GM12878 (cell line): ENCODE data around the gene ASCC2. TPM values are rescaled to one million over a fixed set of nuclear protein-coding genes. Genes with fewer than 3 reads are reported as not detected.

Experiments used
- ATAC-seq: fragments of 200-7000 bp; cut with Tn5 transposase; 3 replicates; pipeline ENCODE4 v1.9.1; 2020; ENCODE audit warnings: mild to moderate bottlenecking, moderate library complexity
- BruUV-seq: library from RNA; stranded (reverse); fragments of 400-500 nt; replicated peaks from 2 replicates; lab custom pipeline; 2021; lab: Mats Ljungman, UMichigan
- CTCF ChIA-PET: fragments of 300-600 bp; sonication (Branson Sonifier 250); formaldehyde crosslinking; extraction: SDS; loops from one replicate; lab custom pipeline; 2021; ENCODE audit warnings: inconsistent platforms; lab: Yijun Ruan, JAX
- POLR2A ChIA-PET: fragments of 350-600 bp; formaldehyde crosslinking; extraction: SDS; loops from one replicate; lab custom pipeline; 2021; ENCODE audit warnings: inconsistent platforms; lab: Charles Lee
- RAD21 ChIA-PET: fragments of 300-600 bp; sonication (Branson Sonifier 250); formaldehyde crosslinking; loops from one replicate; lab custom pipeline; 2023; ENCODE audit warnings: antibody characterized with exemption; ENCODE audit not compliant: unreplicated experiment; lab: Charles Lee
- SMC1A ChIA-PET: fragments of 300-600 bp; sonication (Branson Sonifier 250); formaldehyde crosslinking; loops from one replicate; lab custom pipeline; 2023; ENCODE audit not compliant: unreplicated experiment, uncharacterized antibody; lab: Charles Lee
- DNase-seq: peaks from one replicate; pipeline ENCODE4 v3.0.0-alpha.2; 2011; ENCODE audit warnings: low read depth, low spot score
- FAIRE-seq: peaks from 3 replicates; lab custom pipeline; 2011; peaks lifted over from hg19 to GRCh38; lab: Jason Lieb, UNC
- H2AFZ ChIP-seq: 2 replicates; pipeline ENCODE4 v1.6.0; 2011; ENCODE audit warnings: low read depth, low read length, control low read depth; ENCODE audit not compliant: control insufficient read depth
- H3K27ac ChIP-seq: 2 replicates; pipeline ENCODE4 v1.5.1; 2011; ENCODE audit warnings: control low read depth; ENCODE audit not compliant: control insufficient read depth, insufficient read depth
- H3K27me3 ChIP-seq, 2 experiments: replicated peaks in 1 of 2; 2 replicates each; pipeline versions ENCODE4 v1.6.0 to v1.6.1; 2011; ENCODE audit warnings: low read length in 1 of 2; ENCODE audit not compliant: control insufficient read depth in 2 of 2, insufficient read depth in 2 of 2
- H3K36me3 ChIP-seq, 2 experiments: 2 replicates each; pipeline ENCODE4 v1.5.1; 2011; ENCODE audit warnings: low read length in 1 of 2; ENCODE audit not compliant: control insufficient read depth in 2 of 2, insufficient read depth in 2 of 2
- H3K4me1 ChIP-seq: 2 replicates; pipeline ENCODE4 v1.6.1; 2011; ENCODE audit warnings: mild to moderate bottlenecking, low read length, moderate library complexity, mixed read lengths; ENCODE audit not compliant: control insufficient read depth, insufficient read depth
- H3K4me2 ChIP-seq: 2 replicates; pipeline ENCODE4 v1.6.0; 2011; ENCODE audit warnings: control low read depth; ENCODE audit not compliant: control insufficient read depth, insufficient read depth
- H3K4me3 ChIP-seq: fragments of 200-600 bp; sonication (generic); 2 replicates; pipeline ENCODE4 v1.5.1; 2016
- H3K79me2 ChIP-seq: 2 replicates; pipeline ENCODE4 v1.6.0; 2011; ENCODE audit warnings: low read length; ENCODE audit not compliant: control insufficient read depth, insufficient read depth
- H3K9ac ChIP-seq: 2 replicates; pipeline ENCODE4 v1.8.0; 2011; ENCODE audit warnings: low read length, control low read depth, mixed read lengths; ENCODE audit not compliant: control insufficient read depth, insufficient read depth
- H3K9me3 ChIP-seq: replicated peaks from 3 replicates; pipeline ENCODE4 v1.5.1; 2011; ENCODE audit warnings: mild to moderate bottlenecking, low read length; ENCODE audit not compliant: control insufficient read depth, insufficient read depth
- H4K20me1 ChIP-seq: 2 replicates; pipeline ENCODE4 v1.6.0; 2011; ENCODE audit not compliant: control insufficient read depth, insufficient read depth
- BACH1 ChIP-seq: fragments of 450-650 bp; IDR thresholded peaks from 2 replicates; pipeline ENCODE4 v1.6.1; 2017; ENCODE audit warnings: mild to moderate bottlenecking, borderline replicate concordance
- CBX5 ChIP-seq: sonication (generic); IDR thresholded peaks from 2 replicates; pipeline ENCODE4 v1.6.1; 2016; ENCODE audit warnings: low read depth, moderate library complexity, mild to moderate bottlenecking, inconsistent platforms
- CREM ChIP-seq: IDR thresholded peaks from 2 replicates; pipeline ENCODE4 v1.6.1; 2014; ENCODE audit warnings: antibody characterized with exemption, low read depth
- CTCF ChIP-seq, 3 experiments: IDR thresholded peaks in 2 of 3; conservative IDR thresholded peaks in 1 of 3; 2 replicates each; pipeline ENCODE4 v1.5.1; 2011; ENCODE audit warnings: low read depth in 3 of 3, low read length in 3 of 3, mild to moderate bottlenecking in 3 of 3, control low read depth in 2 of 3, moderate library complexity in 2 of 3, inconsistent platforms in 1 of 3, mixed read lengths in 1 of 3; ENCODE audit not compliant: control insufficient read depth in 2 of 3, insufficient read depth in 1 of 3; ENCODE audit errors: extremely low read depth in 1 of 3
- E4F1 ChIP-seq: fragments of 450-650 bp; IDR thresholded peaks from 2 replicates; pipeline ENCODE4 v1.6.1; 2018; ENCODE audit warnings: borderline replicate concordance, mild to moderate bottlenecking; ENCODE audit not compliant: partially characterized antibody
- ETV6 ChIP-seq, 2 experiments: fragments of 450-650 bp in 1 of 2; IDR thresholded peaks in 1 of 2; conservative IDR thresholded peaks in 1 of 2; 2 replicates each; pipeline ENCODE4 v1.6.1; 2014; ENCODE audit warnings: antibody characterized with exemption in 1 of 2, borderline replicate concordance in 1 of 2, low read depth in 1 of 2, mild to moderate bottlenecking in 1 of 2, moderate library complexity in 1 of 2
- EZH2 ChIP-seq: IDR thresholded peaks from 2 replicates; pipeline ENCODE4 v1.6.1; 2012; ENCODE audit warnings: low read depth, mild to moderate bottlenecking, control low read depth, inconsistent platforms, low read length, borderline replicate concordance; ENCODE audit not compliant: control insufficient read depth
- FOXM1 ChIP-seq: IDR thresholded peaks from 2 replicates; pipeline ENCODE4 v1.6.1; 2012; ENCODE audit warnings: low read depth, mild to moderate bottlenecking, inconsistent platforms, low read length, moderate library complexity
- HDAC6 ChIP-seq: fragments of 200-600 bp; sonication (generic); IDR thresholded peaks from one replicate; pipeline ENCODE4 v1.8.0; 2017; ENCODE audit warnings: antibody characterized with exemption; ENCODE audit not compliant: unreplicated experiment
- MLLT1 ChIP-seq: fragments of 450-650 bp; IDR thresholded peaks from 2 replicates; pipeline ENCODE4 v1.6.1; 2016; ENCODE audit warnings: mild to moderate bottlenecking
- PAX8 ChIP-seq: fragments of 450-650 bp; IDR thresholded peaks from 2 replicates; pipeline ENCODE4 v1.6.1; 2017; ENCODE audit warnings: mild to moderate bottlenecking, moderate library complexity
- PML ChIP-seq: IDR thresholded peaks from 2 replicates; pipeline ENCODE4 v1.6.1; 2012; ENCODE audit warnings: low read length, inconsistent platforms
- SMC3 ChIP-seq: IDR thresholded peaks from 2 replicates; pipeline ENCODE4 v1.6.1; 2011; ENCODE audit warnings: low read length, improper control_type of control experiment, borderline replicate concordance
- SUZ12 ChIP-seq: fragments of 200-600 bp; sonication (generic); IDR thresholded peaks from one replicate; pipeline ENCODE4 v1.6.1; 2018; ENCODE audit warnings: antibody characterized with exemption, mild to moderate bottlenecking; ENCODE audit not compliant: unreplicated experiment
- ZBED1 ChIP-seq: IDR thresholded peaks from 2 replicates; pipeline ENCODE4 v1.6.1; 2016; ENCODE audit warnings: borderline replicate concordance
- ZNF622 ChIP-seq: fragments of 450-650 bp; IDR thresholded peaks from 2 replicates; pipeline ENCODE4 v1.6.1; 2017; ENCODE audit warnings: mild to moderate bottlenecking, inconsistent platforms
- ZZZ3 ChIP-seq: IDR thresholded peaks from 2 replicates; pipeline ENCODE4 v1.6.1; 2011; ENCODE audit warnings: low read depth; ENCODE audit not compliant: control insufficient read depth, insufficient read length
- WGBS: methylation state at CpG from one replicate; pipeline ENCODE4 v1.1.6; 2016; ENCODE audit warnings: low lambda C conversion rate; ENCODE audit not compliant: insufficient replicate concordance, insufficient coverage; ENCODE audit errors: missing lambda C conversion rate; 5-methylcytosine and 5-hydroxymethylcytosine counted together
- in situ Hi-C: fragments of 300-500 bp; cut with MboI; formaldehyde crosslinking; loops from 9 replicates; pipeline ENCODE4 v1.14.3; 2018; ENCODE audit warnings: mixed read lengths
- intact Hi-C: fragments of 100-400 bp; cut with micrococcal nuclease; formaldehyde crosslinking; loops from one replicate; pipeline ENCODE4 v1.14.2; 2022; ENCODE audit not compliant: unreplicated experiment
- polyA plus RNA-seq, 11 experiments: library from polyadenylated mRNA; depleted of rRNA in 4 of 11; unstranded in 6 of 11; stranded (reverse) in 5 of 11; fragments of >200 nt; fragmentation: Nextera tagmentation in 4 of 11; fragmentation: Illumina TruSeq in 1 of 11; extraction: Ambion mirVana in 4 of 11; extraction: Trizol in 1 of 11; gene quantifications; 1 replicate in 1 of 11; 2 replicates in 10 of 11; pipeline versions ENCODE4 v1.2.1 to v1.2.3, GENCODE V29; 2011 to 2016; ENCODE audit warnings: inconsistent platforms in 2 of 11, missing spikeins in 2 of 11, low read depth in 1 of 11
- total RNA-seq, 4 experiments: library from RNA; depleted of rRNA in 3 of 4; stranded (reverse); fragments of >200 nt in 3 of 4; fragmentation: Illumina TruSeq in 1 of 4; extraction: Trizol in 1 of 4; gene quantifications; 2 replicates each; pipeline versions ENCODE4 v1.2.1 to v1.2.3, GENCODE V29; 2013 to 2021

Gene ASCC2
- total and polyA plus RNA-seq, 10 of the 15 experiments (the other 5 are each of a cell fraction or from before 2014, with no cell fraction given), result 5.3 to 91.4 (median 56.5) TPM

DNA sequence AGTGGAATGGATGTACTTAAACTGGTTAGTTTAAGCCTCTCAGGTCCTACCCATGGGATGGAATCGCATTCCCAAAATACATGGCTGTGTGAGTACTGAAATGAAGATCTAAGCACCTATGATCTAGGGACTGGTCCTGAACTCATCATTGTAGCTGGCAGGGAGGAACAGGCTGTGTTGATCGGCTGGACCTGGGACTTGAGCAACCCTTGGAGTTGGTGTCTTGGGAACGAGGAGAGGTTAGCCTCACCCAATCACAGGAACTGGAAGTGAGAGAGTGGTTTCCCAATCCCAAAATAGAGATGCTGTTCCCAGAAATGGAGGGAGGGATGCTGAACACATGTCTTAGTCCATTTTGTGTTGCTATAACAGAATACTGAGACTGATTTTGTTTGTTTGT lies 16.4 kb upstream of the ASCC2 start:
- intact Hi-C loops (no loop called here), in situ Hi-C loops (no loop called here)
- Histone ChIP-seq H3K9ac (no peak overlapping the region), H2AFZ (no peak overlapping the region), H3K36me3 (no peaks in the 10 kb centered on the region), H3K9me3 (no peaks in the 10 kb centered on the region), H3K27ac (no peak overlapping the region), H3K4me2 (no peak overlapping the region), H3K4me3 (no peak overlapping the region), H3K27me3 (no peaks in the 10 kb centered on the region), H3K4me1 (no peaks in the 10 kb centered on the region), H3K79me2 (no peaks in the 10 kb centered on the region), H4K20me1 (no peaks in the 10 kb centered on the region)
- ATAC-seq, result no peak
- FAIRE-seq, result no peak
- 57% methylated on average over 3 of the region's 3 CpGs for WGBS
- no TSS peak for BruUV-seq
- ChIA-PET SMC1A (no interaction called here), POLR2A (no interaction called here), RAD21 (no interaction called here), CTCF (no interaction called here)
- no peak for DNase-seq
- no peak for TF ChIP-seq ZZZ3
- no peak for TF ChIP-seq PAX8
- TF ChIP-seq BACH1, result no peak
- no peak for TF ChIP-seq CREM
- TF ChIP-seq HDAC6, result no peak
- no peak for TF ChIP-seq SMC3
- no peak for TF ChIP-seq E4F1
- TF ChIP-seq FOXM1, result no peak
- no peak for TF ChIP-seq ZNF622
- TF ChIP-seq ETV6 (conservative IDR thresholded peaks at IDR 0.05 in 1 of 2, IDR thresholded peaks at IDR 0.05 in 1 of 2; ENCODE audit: borderline replicate concordance in 1 of 2, low read depth in 1 of 2), result no peak
- no peak for TF ChIP-seq CTCF (IDR thresholded peaks at IDR 0.05 in 2 of 3, conservative IDR thresholded peaks at IDR 0.05 in 1 of 3; ENCODE audit: control insufficient read depth in 2 of 3, extremely low read depth in 1 of 3, insufficient read depth in 1 of 3, low read depth in 3 of 3, low read length in 3 of 3)
- TF ChIP-seq PML, result no peak
- TF ChIP-seq SUZ12, result no peak
- no peak for TF ChIP-seq CBX5
- TF ChIP-seq ZBED1, result no peak
- no peak for TF ChIP-seq EZH2
- TF ChIP-seq MLLT1, result no peak
